Prostate gland (tissue), 2 donors: ENCODE results near the gene AGBL4. TPM values are rescaled to one million over a fixed set of nuclear protein-coding genes. Genes with fewer than 3 reads are reported as not detected.
"Not testable (repeated sequence)": the region's sequence is repeated elsewhere in the genome, so short reads cannot be mapped to it uniquely, and the experiment has no call there.

Experiments used
- DNase-seq: peaks from one replicate; pipeline ENCODE4 v3.0.0-alpha.2; 2019; ENCODE audit warnings: low spot score
- H3K27ac ChIP-seq, 2 donors: fragments of 200-600 bp; sonication (generic); 2 replicates each; pipeline ENCODE4 v1.5.1; 2017 to 2019
- H3K27me3 ChIP-seq: fragments of 200-600 bp; sonication (generic); replicated peaks from 2 replicates; pipeline ENCODE4 v1.5.1; 2019; ENCODE audit not compliant: insufficient read depth
- H3K36me3 ChIP-seq, 2 donors: fragments of 200-600 bp; sonication (generic); 1 replicate in 1 of 2; 2 replicates in 1 of 2; pipeline versions ENCODE4 v1.5.1 to v1.8.1; 2017 to 2019
- H3K4me1 ChIP-seq: fragments of 200-600 bp; sonication (generic); replicated peaks from 2 replicates; pipeline ENCODE4 v1.5.1; 2019
- H3K4me3 ChIP-seq, 2 donors: fragments of 200-600 bp; sonication (generic); 2 replicates each; pipeline ENCODE4 v1.5.1; 2017 to 2019
- H3K9me3 ChIP-seq: fragments of 200-600 bp; sonication (generic); 2 replicates; pipeline ENCODE4 v1.5.1; 2017
- POLR2A ChIP-seq: fragments of 450-650 bp; IDR thresholded peaks from one replicate; pipeline ENCODE4 v1.6.1; 2016; ENCODE audit warnings: antibody characterized with exemption, mild to moderate bottlenecking
- POLR2AphosphoS5 ChIP-seq: sonication (generic); formaldehyde crosslinking; IDR thresholded peaks from one replicate; pipeline ENCODE4 v1.6.1; 2017; ENCODE audit warnings: antibody characterized with exemption
- WGBS: methylation state at CpG from one replicate; pipeline ENCODE4 v1.1.5; 2018; 5-methylcytosine and 5-hydroxymethylcytosine counted together
- intact Hi-C: fragments of 100-400 bp; cut with DNase I; formaldehyde crosslinking; loops from one replicate; pipeline ENCODE4 v1.14.2; 2022
- total RNA-seq, 2 donors: library from RNA; depleted of rRNA; stranded (reverse); fragments of >200 nt; gene quantifications; one replicate each; pipeline ENCODE4 v1.1.0, GENCODE V29; 2016
- TF ChIP-seq, protein P1 (sequence below), 4 experiments: fragments of 200-600 bp in 2 of 4; fragments of 450-650 bp in 2 of 4; sonication (generic) in 2 of 4; IDR thresholded peaks; 1 replicate in 3 of 4; 2 replicates in 1 of 4; pipeline ENCODE4 v1.5.1; 2016 to 2019; ENCODE audit warnings: antibody characterized with exemption in 4 of 4, mild to moderate bottlenecking in 2 of 4, moderate library complexity in 2 of 4

AGBL4 gene
- total RNA-seq, 2 donors from 2014 or later = 0.82 to 2.7 TPM

- H3K4me3 ChIP-seq = no peak overlapping the region
- no peaks in the 10 kb centered on the region for H3K27me3 ChIP-seq
- TF ChIP-seq, protein P1, sequence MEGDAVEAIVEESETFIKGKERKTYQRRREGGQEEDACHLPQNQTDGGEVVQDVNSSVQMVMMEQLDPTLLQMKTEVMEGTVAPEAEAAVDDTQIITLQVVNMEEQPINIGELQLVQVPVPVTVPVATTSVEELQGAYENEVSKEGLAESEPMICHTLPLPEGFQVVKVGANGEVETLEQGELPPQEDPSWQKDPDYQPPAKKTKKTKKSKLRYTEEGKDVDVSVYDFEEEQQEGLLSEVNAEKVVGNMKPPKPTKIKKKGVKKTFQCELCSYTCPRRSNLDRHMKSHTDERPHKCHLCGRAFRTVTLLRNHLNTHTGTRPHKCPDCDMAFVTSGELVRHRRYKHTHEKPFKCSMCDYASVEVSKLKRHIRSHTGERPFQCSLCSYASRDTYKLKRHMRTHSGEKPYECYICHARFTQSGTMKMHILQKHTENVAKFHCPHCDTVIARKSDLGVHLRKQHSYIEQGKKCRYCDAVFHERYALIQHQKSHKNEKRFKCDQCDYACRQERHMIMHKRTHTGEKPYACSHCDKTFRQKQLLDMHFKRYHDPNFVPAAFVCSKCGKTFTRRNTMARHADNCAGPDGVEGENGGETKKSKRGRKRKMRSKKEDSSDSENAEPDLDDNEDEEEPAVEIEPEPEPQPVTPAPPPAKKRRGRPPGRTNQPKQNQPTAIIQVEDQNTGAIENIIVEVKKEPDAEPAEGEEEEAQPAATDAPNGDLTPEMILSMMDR (IDR thresholded peaks at IDR 0.05) = no peak
- TF ChIP-seq POLR2AphosphoS5 (no peak), POLR2A (no peak)
- DNase-seq = no peak
- H3K36me3 ChIP-seq = no peaks in the 10 kb centered on the region
- H3K9me3 ChIP-seq = no peaks in the 10 kb centered on the region
- intact Hi-C loops = no loop called here
- 60% methylated on average over 3 of the region's 3 CpGs for WGBS
- no peak overlapping the region for H3K27ac ChIP-seq
- no peaks in the 10 kb centered on the region for H3K4me1 ChIP-seq
These were observed 258.7 kb downstream of the AGBL4 start for GRCh38 chr1:49765034-49765433.

- H3K9me3 ChIP-seq, H3K36me3 ChIP-seq, intact Hi-C loops, DNase-seq, H3K4me1 ChIP-seq, H3K27ac ChIP-seq, H3K4me3 ChIP-seq, H3K27me3 ChIP-seq: not testable (repeated sequence)
- 90% methylated on average over 9 of the region's 9 CpGs for WGBS
These were observed 285.6 kb downstream of the AGBL4 start for GRCh38 chr1:49738118-49738517.

GRCh38 chr1:49728377-49728776 is 295.4 kb downstream of the AGBL4 start:
- no peaks in the 10 kb centered on the region for H3K4me1 ChIP-seq
- H3K9me3 ChIP-seq = no peaks in the 10 kb centered on the region
- no peaks in the 10 kb centered on the region for H3K36me3 ChIP-seq
- no peak overlapping the region for H3K4me3 ChIP-seq
- no peak overlapping the region for H3K27ac ChIP-seq
- no peak for TF ChIP-seq POLR2AphosphoS5
- TF ChIP-seq POLR2A = no peak
- TF ChIP-seq, protein P1 (IDR thresholded peaks at IDR 0.05) = no peak
- H3K27me3 ChIP-seq = no peaks in the 10 kb centered on the region
- DNase-seq = no peak
- intact Hi-C loops = no loop called here
- WGBS = 72% methylated on average over 1 of the region's 1 CpG

DNA sequence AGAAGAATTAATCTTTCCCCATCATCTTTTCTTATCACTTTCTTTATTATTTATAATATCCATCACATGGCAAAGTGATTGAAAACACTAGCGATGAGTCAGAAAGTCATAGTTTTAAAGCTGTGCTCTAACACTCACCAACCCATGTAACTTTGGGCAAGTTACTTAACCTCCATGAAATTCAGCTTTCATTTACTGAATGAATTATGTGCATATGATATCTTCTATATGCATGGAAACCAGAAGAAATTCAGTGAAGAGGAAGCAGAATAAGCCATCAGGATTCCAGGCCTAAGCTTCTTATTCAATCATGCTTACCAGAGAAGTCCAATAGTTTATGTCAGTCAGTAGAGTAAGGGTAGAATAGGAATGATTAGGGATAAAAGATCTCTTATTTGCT is 300.1 kb downstream of the AGBL4 start:
- TF ChIP-seq POLR2AphosphoS5 = no peak
- TF ChIP-seq, protein P1 (IDR thresholded peaks at IDR 0.05) = no peak
- no peak for TF ChIP-seq POLR2A
- WGBS = 85% methylated on average over 1 of the region's 1 CpG
- Histone ChIP-seq H3K27ac (no peak overlapping the region), H3K4me3 (no peak overlapping the region), H3K36me3 (no peaks in the 10 kb centered on the region), H3K4me1 (no peaks in the 10 kb centered on the region), H3K9me3 (no peaks in the 10 kb centered on the region), H3K27me3 (no peaks in the 10 kb centered on the region)
- intact Hi-C loops = no loop called here
- no peak for DNase-seq

DNA sequence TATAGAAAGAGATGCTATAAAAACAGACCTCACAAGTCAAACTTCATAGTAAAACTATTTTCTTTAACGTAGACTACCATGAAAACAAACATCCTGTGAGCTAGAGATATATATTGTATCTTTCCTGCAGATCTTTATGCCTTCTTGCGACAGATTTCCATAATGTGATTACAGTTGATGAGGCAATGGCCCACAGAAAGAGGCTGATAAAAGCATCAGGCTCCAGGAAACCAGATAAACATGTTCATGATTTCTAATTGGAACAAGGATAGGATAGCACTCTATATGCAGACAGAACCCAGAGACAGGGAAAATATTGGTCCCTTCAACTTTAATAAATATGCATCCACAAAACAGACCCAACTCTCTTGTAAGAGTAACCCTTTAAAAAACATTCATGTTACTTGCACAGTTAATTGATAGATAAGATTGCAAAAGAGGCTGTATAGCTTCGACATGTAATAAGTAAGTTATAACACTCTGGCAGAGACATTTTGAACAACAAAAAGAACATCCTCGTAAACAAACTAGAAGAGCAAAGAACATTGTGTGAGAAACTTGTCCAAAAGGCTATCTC is 329.4 kb downstream of the AGBL4 start:
- DNase-seq = no peak
- TF ChIP-seq POLR2AphosphoS5 (no peak), POLR2A (no peak)
- TF ChIP-seq, protein P1 (IDR thresholded peaks at IDR 0.05) = no peak
- intact Hi-C loops = no loop called here

More for the DNA sequence above, 329.4 kb downstream of the AGBL4 start:
- Histone ChIP-seq H3K4me1 (no peaks in the 10 kb centered on the region), H3K4me3 (no peak overlapping the region), H3K27ac (no peak overlapping the region), H3K9me3 (no peaks in the 10 kb centered on the region), H3K36me3 (no peaks in the 10 kb centered on the region), H3K27me3 (no peaks in the 10 kb centered on the region)
- WGBS = 20% methylated on average over 4 of the region's 4 CpGs
